ENCODE results near the gene VN1R5. TPM values are rescaled to one million over a fixed set of nuclear protein-coding genes. Genes with fewer than 3 reads are reported as not detected.

VN1R5 gene
- polyA plus RNA-seq, 1 donor from 2014 or later: not detected

GRCh38 chr1:247243524-247244137 is 12.2 kb upstream of the VN1R5 start:
- no peak overlapping the region for H3K27ac Mint-ChIP-seq
- H3K36me3 Mint-ChIP-seq: no peaks in the 10 kb centered on the region
- no peaks in the 10 kb centered on the region for H3K4me1 Mint-ChIP-seq
- peaks cover 7 to 17% (median 16%) of the 10 kb centered on the region in 3 donors for H3K9me3 Mint-ChIP-seq
- H3K4me3 Mint-ChIP-seq: peak overlapping the region in 1 of 4 donors; percentile 6
- no peaks in the 10 kb centered on the region for H3K27me3 Mint-ChIP-seq

GRCh38 chr1:247246325-247247115 is 9.4 kb upstream of the VN1R5 start:
- Mint-ChIP-seq H3K36me3 (no peaks in the 10 kb centered on the region), H3K9me3 (peaks cover 13 to 21% (median 21%) of the 10 kb centered on the region in 3 donors), H3K27me3 (no peaks in the 10 kb centered on the region), H3K4me1 (no peaks in the 10 kb centered on the region), H3K27ac (no peak overlapping the region), H3K4me3 (peak overlapping the region in 1 of 4 donors; percentile 38)

- Mint-ChIP-seq H3K4me3 (no peak overlapping the region), H3K27me3 (peaks cover 1% of the 10 kb centered on the region), H3K36me3 (no peaks in the 10 kb centered on the region), H3K4me1 (no peaks in the 10 kb centered on the region), H3K27ac (no peak overlapping the region), H3K9me3 (peaks cover 13 to 26% (median 21%) of the 10 kb centered on the region in 3 donors)
Measured at GRCh38 chr1:247247568-247247967, 8.3 kb upstream of the VN1R5 start.

GRCh38 chr1:247266053-247266452 is 10.2 kb downstream of the VN1R5 start:
- peaks cover 3% of the 10 kb centered on the region for H3K27me3 Mint-ChIP-seq
- peaks cover 2% of the 10 kb centered on the region for H3K36me3 Mint-ChIP-seq
- H3K4me1 Mint-ChIP-seq: no peaks in the 10 kb centered on the region

GRCh38 chr1:247268390-247269045 is 12.6 kb downstream of the VN1R5 start:
- Mint-ChIP-seq H3K4me1 (no peaks in the 10 kb centered on the region), H3K27me3 (peaks cover 3% of the 10 kb centered on the region), H3K36me3 (peaks cover 2% of the 10 kb centered on the region), H3K9me3 (peaks cover 5 to 25% (median 9%) of the 10 kb centered on the region in 3 donors), H3K4me3 (no peak overlapping the region), H3K27ac (no peak overlapping the region)

More at GRCh38 chr1:247266053-247266452, 10.2 kb downstream of the VN1R5 start:
- H3K4me3 Mint-ChIP-seq: no peak overlapping the region
- H3K9me3 Mint-ChIP-seq: peaks cover 8 to 27% (median 9%) of the 10 kb centered on the region in 3 donors
- no peak overlapping the region for H3K27ac Mint-ChIP-seq

- H3K36me3 Mint-ChIP-seq: peaks cover 2% of the 10 kb centered on the region
- no peak overlapping the region for H3K4me3 Mint-ChIP-seq
- H3K9me3 Mint-ChIP-seq: peaks cover 3 to 22% (median 9%) of the 10 kb centered on the region in 3 donors
- H3K27ac Mint-ChIP-seq: no peak overlapping the region
- no peaks in the 10 kb centered on the region for H3K4me1 Mint-ChIP-seq
- H3K27me3 Mint-ChIP-seq: peaks cover 3% of the 10 kb centered on the region
Measured at GRCh38 chr1:247269133-247269532, 13.3 kb downstream of the VN1R5 start.

- Mint-ChIP-seq H3K36me3 (peaks cover 2% of the 10 kb centered on the region), H3K4me1 (no peaks in the 10 kb centered on the region), H3K9me3 (peaks cover 4 to 17% (median 9%) of the 10 kb centered on the region in 3 donors), H3K4me3 (no peak overlapping the region), H3K27me3 (peaks cover 2% of the 10 kb centered on the region), H3K27ac (no peak overlapping the region)
Measured at GRCh38 chr1:247270003-247270402, 14.1 kb downstream of the VN1R5 start.

- H3K36me3 Mint-ChIP-seq: no peaks in the 10 kb centered on the region
- H3K27me3 Mint-ChIP-seq: peaks cover 2% of the 10 kb centered on the region
- peaks cover 2 to 16% (median 9%) of the 10 kb centered on the region in 3 donors for H3K9me3 Mint-ChIP-seq
- H3K4me1 Mint-ChIP-seq: peaks cover 0 to 4% (median 0%) of the 10 kb centered on the region in 3 donors
- no peak overlapping the region for H3K27ac Mint-ChIP-seq
- no peak overlapping the region for H3K4me3 Mint-ChIP-seq
Measured at GRCh38 chr1:247273013-247273412, 17.1 kb downstream of the VN1R5 start.

GRCh38 chr1:247274605-247275256 is 18.9 kb downstream of the VN1R5 start:
- peaks cover 2% of the 10 kb centered on the region for H3K27me3 Mint-ChIP-seq
- H3K4me3 Mint-ChIP-seq: no peak overlapping the region
- peaks cover 2 to 16% (median 6%) of the 10 kb centered on the region in 3 donors for H3K9me3 Mint-ChIP-seq
- H3K27ac Mint-ChIP-seq: no peak overlapping the region
- H3K4me1 Mint-ChIP-seq: peaks cover 0 to 4% (median 0%) of the 10 kb centered on the region in 3 donors
- H3K36me3 Mint-ChIP-seq: no peaks in the 10 kb centered on the region

GRCh38 chr1:247277191-247277590 is 21.3 kb downstream of the VN1R5 start:
- H3K27ac Mint-ChIP-seq: no peak overlapping the region
- H3K9me3 Mint-ChIP-seq: peaks cover 2 to 5% (median 4%) of the 10 kb centered on the region in 3 donors
- no peaks in the 10 kb centered on the region for H3K36me3 Mint-ChIP-seq
- H3K27me3 Mint-ChIP-seq: no peaks in the 10 kb centered on the region
- no peak overlapping the region for H3K4me3 Mint-ChIP-seq
- peaks cover 0 to 4% (median 0%) of the 10 kb centered on the region in 3 donors for H3K4me1 Mint-ChIP-seq

GRCh38 chr1:247281001-247281574 is 25.2 kb downstream of the VN1R5 start:
- H3K36me3 Mint-ChIP-seq: peaks cover 2% of the 10 kb centered on the region
- H3K27me3 Mint-ChIP-seq: no peaks in the 10 kb centered on the region
- no peak overlapping the region for H3K4me3 Mint-ChIP-seq
- H3K27ac Mint-ChIP-seq: no peak overlapping the region
- H3K9me3 Mint-ChIP-seq: peaks cover 2 to 6% (median 6%) of the 10 kb centered on the region in 3 donors
- H3K4me1 Mint-ChIP-seq: peaks cover 0 to 1% (median 0%) of the 10 kb centered on the region in 3 donors

GRCh38 chr1:247286134-247286670 is 30.3 kb downstream of the VN1R5 start:
- Mint-ChIP-seq H3K9me3 (peaks cover 4 to 10% (median 9%) of the 10 kb centered on the region in 3 donors), H3K27me3 (no peaks in the 10 kb centered on the region), H3K36me3 (peaks cover 3% of the 10 kb centered on the region), H3K27ac (no peak overlapping the region), H3K4me3 (peak overlapping the region in 1 of 4 donors; percentile 50), H3K4me1 (no peaks in the 10 kb centered on the region)

GRCh38 chr1:247287460-247287859 is 31.6 kb downstream of the VN1R5 start:
- no peak overlapping the region for H3K4me3 Mint-ChIP-seq
- peaks cover 4 to 10% (median 7%) of the 10 kb centered on the region in 3 donors for H3K9me3 Mint-ChIP-seq
- no peak overlapping the region for H3K27ac Mint-ChIP-seq
- H3K36me3 Mint-ChIP-seq: peaks cover 6% of the 10 kb centered on the region
- no peaks in the 10 kb centered on the region for H3K27me3 Mint-ChIP-seq
- no peaks in the 10 kb centered on the region for H3K4me1 Mint-ChIP-seq

GRCh38 chr1:247288341-247288740 is 32.5 kb downstream of the VN1R5 start:
- Mint-ChIP-seq H3K36me3 (peaks cover 6% of the 10 kb centered on the region), H3K9me3 (peaks cover 4 to 10% (median 7%) of the 10 kb centered on the region in 3 donors), H3K27ac (no peak overlapping the region), H3K4me1 (no peaks in the 10 kb centered on the region), H3K27me3 (no peaks in the 10 kb centered on the region), H3K4me3 (no peak overlapping the region)
